DMS53 treated with DMSO at 0.1 percent for 48 hours (cell line): ENCODE measurements around the gene PSMB8.
A peak's percentile ranks its signal among the peaks of the same experiment; 100 is the strongest.
"Not testable (repeated sequence)": the region's sequence is repeated elsewhere in the genome, so short reads cannot be mapped to it uniquely, and the experiment has no call there.

ENCODE experiments used
- DNase-seq: peaks from one replicate; lab custom pipeline; 2025; ENCODE audit not compliant: unreplicated experiment; lab: John Stamatoyannopoulos, UW

The PSMB8 gene

DNA sequence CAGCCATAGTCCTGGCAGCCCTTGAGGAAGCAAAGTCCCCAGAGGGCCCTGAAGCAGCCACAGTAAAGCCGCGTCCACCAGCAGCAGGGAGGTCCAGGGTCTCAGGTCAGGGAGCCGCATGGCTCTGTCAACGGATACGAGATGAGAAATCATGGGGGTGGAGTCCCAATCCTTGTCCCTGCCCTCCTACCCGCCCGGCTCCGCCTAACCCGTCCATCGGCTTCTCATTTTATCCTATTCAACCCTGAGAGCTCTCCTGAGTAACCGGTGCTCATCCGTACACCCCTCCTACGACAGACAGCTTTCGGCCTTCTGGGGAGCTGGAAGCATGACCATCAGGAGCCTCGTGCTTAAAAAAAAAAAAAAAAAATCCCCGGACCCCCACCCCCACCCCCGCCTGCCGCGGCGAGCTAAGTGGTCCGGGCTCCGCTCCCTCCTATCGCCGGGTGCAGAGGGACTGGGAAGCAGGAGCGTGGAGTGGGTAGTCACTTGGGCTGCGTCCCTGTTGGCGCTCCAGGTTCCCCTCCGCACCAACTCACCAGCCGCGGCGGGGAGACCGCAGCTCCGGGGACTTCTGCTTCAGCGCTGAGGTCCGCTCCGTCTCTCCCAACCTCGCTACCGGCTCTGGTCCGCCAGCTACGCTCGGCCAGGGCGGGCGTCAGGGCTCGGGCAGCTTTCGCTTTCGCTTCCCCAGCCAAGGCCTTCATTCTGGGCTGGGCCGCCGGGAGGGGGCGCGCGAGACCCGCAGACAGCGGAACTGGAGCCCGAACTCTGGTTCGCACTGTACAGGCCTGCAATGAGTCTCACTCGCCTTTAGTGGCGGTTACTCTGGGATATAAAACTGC is 5.5 kb downstream of the PSMB8 start, which contains the start of gene TAP2:
TSS of gene TAP2 (minus strand) at position 626 of the 845 bp plus-strand sequence. CDS start at position 120, 506 bp downstream.
- DNase-seq: peak; percentile 89

DNA sequence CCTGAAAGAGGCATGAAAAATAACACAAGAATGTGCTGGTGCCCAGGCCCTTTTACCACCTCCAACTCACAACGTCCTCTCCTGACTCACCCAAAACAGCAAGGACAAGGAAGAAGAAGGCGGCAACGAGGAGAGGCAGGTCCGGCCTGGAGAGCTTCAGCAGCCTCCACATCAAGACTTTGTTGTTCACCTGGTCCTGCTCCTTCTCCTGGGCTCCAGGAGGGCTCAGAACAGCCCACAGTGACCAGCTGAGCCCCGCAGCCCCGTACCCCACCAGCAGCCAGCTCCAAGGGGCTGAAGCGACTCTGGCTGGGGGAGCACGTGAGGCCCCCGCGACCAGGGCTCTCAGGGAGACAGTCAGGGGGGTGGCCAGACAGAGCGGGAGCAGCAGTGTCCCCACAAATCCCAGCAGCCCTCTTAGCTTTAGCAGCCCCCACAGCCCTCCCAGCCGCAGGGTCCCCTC is 6.2 kb downstream of the PSMB8 start:
- no peak for DNase-seq

DNA sequence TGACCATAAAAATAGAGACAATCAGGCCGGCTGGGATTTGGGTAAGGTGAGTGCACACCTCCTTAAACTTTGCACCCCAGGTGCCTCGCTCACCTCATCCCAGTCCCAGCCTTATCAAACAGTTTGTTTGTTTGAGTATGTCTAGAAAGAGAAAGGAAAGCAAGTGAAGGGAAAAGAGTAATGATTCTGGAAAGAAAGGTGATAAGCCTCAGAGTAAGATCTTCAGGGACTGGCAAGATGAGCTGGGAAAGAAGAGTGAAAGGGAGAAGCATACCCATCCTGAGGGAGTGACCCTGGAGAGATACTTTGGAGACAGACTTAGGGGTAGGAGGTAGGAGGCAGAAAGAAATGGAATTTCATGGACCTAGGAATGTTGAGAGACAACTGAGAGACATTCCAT is 7.0 kb downstream of the PSMB8 start:
- no peak for DNase-seq

DNA sequence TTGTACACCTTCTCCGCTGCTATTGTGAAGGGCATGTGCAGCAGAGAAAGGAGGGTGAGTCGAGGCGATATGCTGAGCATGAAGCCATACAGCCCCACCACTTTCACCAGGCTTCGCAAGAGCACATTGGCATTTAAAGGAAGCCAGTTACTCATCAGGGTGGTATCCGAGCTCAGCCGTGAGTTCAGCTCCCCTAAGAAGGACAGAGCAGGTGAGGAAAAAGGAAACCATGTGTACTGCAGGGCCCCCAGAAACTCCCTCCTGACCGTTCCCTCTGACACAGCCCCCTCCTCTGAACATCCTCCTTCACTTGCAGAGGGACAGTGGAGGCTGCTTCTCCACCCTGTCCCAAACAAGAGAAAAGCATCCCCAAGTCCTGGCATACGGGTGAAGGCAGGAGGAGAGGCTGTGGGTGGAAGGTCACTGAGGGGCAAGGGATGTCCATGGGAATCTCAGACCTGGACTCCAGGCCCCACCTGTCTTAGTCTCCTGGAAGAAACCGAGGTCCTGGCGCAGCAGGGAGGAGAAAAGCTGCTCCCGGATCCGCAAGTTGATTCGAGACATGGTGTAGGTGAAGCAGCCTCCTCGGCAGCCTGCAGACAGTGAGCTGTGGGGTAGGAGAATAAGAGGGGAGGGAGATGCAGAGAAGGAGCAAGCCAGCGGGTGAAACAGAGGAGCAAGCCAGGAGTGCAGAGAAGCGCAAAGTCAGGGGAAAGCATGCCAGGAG is 8.5 kb downstream of the PSMB8 start:
- DNase-seq: no peak

DNA sequence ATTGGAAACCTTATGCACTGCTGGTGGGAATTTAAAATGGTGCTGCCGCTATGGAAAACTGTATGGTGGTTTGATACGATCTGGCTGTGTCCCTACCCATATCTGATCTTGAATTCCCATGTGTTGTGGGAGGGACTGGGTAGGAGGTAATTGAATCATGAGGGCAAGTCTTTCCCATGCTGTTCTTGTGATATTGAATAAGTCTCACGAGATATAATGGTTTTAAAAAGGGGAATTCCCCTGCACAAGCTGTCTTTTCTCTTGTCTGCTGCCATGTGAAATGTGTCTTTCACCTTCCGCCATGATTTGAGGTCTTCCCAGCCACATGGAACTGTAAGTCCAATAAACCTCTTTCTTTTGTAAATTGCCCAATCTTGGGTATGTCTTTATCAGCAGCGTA is 10.2 kb downstream of the PSMB8 start:
- DNase-seq: no peak

DNA sequence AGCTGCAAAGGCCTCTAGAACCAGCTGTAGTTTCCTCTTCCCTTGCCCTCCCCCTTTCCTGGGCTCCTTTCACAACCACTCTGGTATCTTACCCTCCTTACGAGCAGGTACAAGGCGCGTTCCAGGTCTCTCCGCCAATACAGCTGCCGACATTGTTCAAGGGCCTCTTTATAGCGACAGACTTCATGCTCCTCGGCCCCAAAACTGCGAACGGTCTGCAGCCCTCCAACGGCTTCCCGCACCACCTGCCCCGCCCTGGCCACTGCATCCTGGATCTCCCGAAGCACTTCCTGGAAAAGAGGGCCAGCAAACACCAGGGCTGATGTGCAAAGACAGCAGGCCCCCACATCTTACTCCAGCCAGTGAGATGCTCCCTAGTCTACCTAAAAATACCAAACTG is 11.3 kb downstream of the PSMB8 start:
- no peak for DNase-seq

DNA sequence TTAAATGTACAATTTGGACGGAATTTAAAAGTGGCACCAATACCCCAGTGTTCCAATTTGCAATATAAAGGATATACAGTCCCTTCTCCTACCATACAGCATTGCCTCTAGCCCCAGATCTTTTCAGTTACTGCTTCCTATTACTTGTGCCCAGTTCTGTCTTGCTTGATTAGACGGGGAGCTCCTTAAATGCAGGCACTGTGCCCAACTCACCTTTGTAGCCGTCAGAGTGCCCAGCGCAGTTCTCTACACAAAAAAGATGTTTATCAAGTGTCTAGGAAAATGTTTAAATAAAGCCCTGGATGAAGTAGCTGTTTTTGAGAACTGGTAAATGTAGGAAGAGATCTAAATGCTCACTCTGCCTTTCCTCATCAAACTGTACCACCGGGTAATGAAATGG is 12.9 kb downstream of the PSMB8 start:
- DNase-seq: no peak

DNA sequence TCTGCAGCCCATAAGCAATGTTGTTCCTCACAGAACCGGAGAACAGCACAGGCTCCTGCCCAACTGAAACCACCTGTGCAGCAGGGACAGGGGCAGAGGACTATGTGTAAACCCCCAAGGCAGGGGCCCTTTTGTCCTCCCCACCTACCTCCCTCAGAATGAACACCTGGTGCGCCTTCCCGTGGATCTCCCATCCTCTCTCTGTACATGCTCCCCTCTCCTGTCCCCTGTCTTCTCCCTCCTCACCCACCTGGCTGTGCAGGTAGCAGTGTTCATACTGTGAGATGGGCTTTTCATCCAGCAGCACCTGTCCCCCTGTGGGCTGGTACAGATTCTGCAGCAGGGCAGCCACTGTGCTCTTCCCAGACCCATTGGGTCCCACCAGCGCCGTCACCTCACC is 13.8 kb downstream of the PSMB8 start:
- no peak for DNase-seq

DNA sequence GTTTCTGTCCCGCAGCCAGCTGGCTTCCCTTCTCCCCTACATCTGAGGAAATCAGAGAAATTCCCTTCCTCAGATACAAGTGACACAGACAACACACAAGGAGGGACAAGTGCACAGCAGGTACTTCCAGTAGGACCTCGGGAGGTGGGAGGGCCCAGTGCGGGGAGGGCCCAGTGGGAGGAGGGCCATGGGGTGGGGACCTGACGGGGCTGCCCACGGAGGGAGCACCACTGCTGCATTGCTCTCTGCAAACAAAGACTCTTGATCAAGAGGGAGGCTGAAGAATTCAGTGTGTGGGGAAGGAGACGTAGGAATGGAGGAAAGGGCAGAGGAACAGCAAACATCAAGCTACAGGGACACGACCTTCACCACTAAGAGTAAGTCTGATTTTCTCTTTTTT is 14.4 kb downstream of the PSMB8 start:
- DNase-seq: no peak

DNA sequence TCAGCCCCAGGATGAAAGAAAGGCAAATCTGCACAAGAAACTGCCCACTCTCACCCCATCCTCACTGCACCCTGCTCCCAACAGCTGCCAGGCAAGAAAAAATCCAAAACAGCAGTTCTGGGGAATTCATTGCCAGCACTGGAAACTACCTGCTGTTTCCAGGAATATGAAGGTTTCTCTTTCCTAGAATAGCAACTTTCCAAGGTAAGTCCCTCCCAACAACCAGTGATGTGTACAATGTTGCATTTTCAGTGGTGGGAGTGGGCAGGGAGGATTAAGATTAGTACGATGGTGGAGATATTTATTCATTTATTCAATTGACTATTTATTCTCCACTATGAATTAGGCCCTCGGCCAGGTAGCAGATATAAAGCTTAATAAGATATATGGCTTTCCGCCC is 16.8 kb downstream of the PSMB8 start:
- DNase-seq: no peak

DNA sequence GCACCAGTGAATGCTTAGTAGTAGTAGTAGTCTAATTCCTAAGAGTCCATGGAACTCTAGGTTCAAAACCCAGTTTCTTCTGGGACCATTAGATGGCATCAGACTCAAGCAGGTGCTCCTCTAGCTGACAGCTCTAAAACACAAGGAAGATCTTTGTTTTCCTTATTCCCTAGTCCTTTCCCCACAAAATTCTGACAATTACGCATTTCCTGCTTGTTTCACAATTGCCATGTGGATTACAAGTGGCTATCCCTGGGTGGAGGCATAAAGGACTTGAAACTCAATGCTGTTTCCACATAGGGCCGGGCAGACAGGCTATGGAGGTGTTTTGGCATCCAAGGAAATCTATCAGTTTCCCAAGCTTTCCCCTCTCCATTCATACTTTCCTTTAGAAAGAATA is 17.9 kb downstream of the PSMB8 start:
- DNase-seq: peak; percentile 13

DNA sequence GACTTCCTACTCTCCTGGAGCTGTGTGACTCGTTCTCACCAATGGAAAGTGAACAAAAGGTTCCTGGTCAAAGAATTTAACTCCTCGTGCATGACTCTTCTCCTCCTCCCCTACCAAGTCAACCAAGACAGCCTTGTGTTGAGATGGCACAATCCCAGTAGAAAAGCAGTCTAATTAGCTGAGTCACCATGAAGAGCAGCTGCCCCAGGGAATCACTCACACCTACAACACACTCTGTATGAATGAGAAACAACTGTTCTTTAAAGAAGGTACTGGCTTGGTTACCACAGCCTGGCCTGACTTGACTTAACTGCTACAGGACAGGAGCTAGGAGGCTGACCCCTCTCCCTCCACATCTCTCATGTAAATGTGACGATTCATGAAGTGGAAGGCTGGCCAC is 24.1 kb downstream of the PSMB8 start:
- peak; percentile 57 for DNase-seq

DNA sequence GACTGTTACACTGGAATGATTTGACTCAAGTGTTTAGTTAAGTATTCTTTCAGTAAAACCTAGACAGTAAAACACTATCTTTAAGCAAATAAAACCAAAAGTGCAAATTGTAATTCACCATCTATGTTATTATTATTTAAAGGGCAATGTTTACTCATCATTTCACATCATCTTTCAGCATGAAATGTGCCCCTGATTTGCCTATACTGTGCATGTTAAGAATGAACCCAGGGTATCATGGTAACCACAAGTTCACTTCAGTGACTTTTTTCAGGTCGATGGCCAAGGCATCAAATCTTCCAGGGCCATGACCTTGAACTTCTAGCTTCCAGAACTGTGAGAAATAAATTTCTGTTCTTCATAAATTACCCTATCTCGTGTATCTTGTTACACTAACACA is 25.0 kb downstream of the PSMB8 start:
- DNase-seq: no peak

DNA sequence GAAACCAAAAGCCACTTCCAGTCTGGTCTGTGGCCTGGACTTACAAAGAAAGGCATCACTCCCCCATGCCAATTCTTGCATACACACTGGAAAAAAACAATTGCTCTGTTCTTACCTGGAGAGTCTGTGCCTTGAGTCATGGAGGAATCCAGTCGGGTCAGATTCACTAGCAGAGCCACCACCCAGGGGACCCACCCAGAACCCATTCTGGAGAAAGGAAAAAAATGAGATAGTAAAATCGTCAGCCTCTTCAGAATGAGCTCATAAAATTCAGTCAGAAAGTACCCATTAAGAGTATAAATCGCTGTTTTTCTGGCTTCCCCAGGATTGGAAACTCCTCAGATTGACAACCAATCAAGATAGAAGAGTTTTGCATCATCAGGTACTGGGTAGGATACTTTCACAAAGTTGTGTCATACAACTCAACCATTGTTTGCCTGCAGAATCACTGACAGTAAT is 27.1 kb downstream of the PSMB8 start, which contains the start of gene HLA-DOB:
TSS of gene HLA-DOB (minus strand) at position 257 of the 459 bp plus-strand sequence. CDS start at position 206, 51 bp downstream.
- no peak for DNase-seq

DNA sequence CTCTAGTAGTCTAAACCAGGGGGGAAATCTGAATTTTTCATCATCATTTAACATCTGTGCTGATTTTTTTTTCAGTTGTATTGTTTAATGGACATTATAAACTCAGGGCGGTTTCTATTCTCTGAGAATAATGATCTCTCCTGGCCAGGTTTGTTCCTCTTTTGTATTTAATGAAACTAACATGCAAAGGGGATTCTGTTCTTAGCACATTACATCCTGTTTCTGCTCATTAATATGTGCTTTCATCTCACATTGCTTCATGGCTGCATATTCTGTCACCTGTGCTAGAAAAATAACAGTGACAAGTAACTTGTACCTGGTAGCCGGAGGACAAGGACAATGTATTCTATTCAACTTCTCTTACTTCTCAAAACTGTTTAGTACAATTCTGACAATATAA is 27.9 kb downstream of the PSMB8 start:
- DNase-seq: no peak

DNA sequence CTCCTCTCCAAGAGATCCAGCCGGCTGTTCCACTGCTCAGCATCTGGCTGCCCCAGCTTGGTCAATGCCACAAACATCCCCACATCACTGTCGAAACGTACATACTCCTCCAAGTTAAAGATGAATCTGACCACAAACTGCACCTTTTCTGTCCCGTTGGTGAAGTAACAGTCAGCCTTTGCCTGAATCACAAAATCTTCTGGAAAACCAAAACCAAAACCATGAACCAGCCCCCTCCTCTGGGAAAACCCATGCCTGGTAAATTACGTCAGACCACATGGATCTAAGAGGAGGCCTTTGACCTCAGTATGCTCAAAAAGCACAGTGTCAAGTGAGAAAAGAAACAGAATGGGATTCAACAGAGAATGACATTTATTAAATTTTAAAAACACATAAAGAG is 28.7 kb downstream of the PSMB8 start:
- DNase-seq: no peak

DNA sequence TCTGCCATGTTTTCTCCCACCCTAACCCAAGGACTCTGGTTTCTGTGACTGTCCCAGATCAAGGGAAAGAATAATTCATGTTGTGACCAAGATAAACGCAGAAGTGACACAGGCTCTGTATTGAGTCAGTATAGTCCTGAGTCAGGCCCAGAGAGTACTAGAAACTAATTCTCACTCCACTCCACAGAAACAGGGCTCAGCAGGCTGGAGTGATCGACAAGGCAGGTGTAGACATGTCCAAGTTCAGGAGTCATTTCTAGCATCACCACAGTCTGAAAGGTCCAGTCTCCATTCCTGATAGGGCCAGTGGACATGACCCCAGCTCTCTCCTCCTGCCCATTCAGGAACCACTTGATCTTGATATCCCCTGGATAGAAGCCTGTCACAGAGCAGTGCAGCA is 29.7 kb downstream of the PSMB8 start:
- DNase-seq: no peak

DNA sequence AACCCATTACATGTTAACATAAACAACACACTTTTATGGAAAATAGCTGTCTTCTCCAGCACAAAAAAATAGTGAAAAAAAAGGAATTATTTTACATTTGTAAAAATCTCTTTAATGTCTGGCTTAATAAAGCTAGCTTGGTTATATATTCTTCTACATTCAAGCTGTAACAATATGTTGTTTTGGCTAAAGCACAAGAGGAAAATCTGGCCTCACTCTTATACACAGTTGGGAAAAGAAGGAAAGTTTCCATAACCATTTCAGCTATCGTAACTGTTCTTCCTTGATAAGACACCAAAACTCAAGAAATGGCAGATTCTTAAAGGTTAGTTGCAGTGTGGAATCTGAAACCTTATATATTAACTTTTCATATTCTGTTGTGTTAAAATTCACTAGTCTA is 34.7 kb downstream of the PSMB8 start:
- DNase-seq: no peak

DNA sequence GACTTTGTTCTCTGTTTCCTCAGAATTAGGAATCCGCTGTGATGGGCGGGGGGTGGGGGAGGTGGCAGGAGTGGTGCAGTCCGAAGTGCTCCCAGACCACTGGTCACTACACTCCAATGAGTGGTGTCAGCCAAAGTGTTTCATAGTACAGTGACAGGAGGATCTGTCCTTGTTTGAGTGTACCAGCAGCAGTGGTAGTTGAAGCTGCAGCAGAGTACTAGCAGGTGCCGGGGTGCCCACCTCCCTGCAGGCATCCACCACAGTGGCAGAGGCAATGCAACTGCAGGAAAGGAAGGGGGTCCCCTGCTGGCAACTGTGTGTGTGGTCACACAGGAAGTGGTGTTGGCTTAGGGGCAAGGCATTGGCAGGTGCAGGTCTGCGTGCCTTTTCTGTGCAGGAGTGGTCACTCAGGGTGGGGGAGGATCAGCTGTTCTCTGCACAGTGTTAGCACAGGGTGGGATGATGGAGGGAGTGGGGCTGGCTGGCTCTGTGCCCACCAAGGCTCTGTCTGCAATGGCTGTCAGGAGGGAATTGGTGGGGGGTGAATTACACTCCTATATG is 36.7 kb downstream of the PSMB8 start:
- no peak for DNase-seq

DNA sequence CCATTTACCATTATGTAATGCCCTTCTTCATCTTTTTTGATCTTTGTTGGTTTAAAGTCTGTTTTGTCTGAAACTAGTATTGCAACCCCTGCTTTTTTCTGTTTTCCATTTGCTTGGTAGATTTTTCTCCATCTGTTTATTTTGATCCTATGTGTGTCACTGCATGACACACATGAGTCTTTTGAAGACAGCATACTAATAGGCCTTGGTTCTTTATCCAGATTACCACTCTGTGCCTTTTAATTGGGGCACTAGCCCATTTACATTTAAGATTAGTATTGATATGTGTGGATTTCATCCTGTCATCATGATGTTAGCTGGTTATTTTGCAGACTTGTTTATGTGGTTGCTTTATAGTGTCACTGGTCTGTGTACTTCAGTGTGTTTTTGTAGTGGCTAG is 38.4 kb downstream of the PSMB8 start:
- not testable (repeated sequence) for DNase-seq

DNA sequence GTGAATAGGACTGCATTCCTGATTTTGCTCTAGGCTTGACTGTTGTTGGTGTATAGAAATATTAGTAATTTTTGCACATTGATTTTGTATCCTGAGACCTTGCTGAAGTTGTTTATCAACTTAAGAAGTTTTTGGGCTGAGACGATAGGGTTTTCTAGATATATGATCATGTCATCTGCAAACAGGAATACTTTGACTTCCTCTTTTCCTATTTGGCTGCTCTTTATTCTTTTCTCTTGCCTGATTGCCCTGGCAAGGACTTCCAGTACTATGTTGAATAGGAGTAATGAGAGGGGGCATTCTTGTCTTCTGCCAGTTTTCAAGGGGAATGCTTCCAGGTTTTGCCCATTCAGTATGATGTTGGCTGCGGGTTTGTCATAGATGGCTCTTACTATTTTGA is 40.4 kb downstream of the PSMB8 start:
- no peak for DNase-seq

DNA sequence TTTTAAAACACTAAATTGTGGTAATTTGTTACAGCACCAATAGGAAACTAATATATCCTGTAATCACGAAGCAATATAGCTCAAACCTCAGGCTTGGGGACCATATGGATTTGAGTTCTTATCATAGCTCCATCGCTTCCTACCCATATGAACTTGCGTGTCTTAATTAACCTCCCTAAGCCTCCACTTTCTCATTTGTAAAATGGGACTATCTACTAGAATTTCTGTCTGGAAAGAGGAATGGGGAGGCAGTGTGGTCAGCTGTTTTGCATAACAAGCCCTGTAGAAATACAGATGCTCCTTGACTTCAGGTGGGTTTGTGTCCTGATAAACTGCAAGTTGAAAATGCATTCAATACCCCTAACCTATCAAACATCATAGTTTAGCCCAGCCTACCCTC is 44.1 kb downstream of the PSMB8 start:
- no peak for DNase-seq
